Measurements from ENCODE around the gene RAB1A. TPM values are rescaled to one million over a fixed set of nuclear protein-coding genes. Genes with fewer than 3 reads are reported as not detected.
A peak's percentile ranks its signal among the peaks of the same experiment; 100 is the strongest.

Gene RAB1A
- total and polyA plus RNA-seq, 9 of the 15 experiments (the other 6 are each of a cell fraction or from before 2014, with no cell fraction given): 43.8 to 163 (median 67.7) TPM

- ChIA-PET CTCF (ENCODE audit: low intra/inter-chr PET ratio) (no interaction called here), POLR2A (interaction anchor here (0.6 to 1.0 kb wide), 5 partner anchors 14 to 63 kb away, joined by 3 to 4 read pairs (median 3); no protein-coding TSS in a partner anchor)
- H2AFZ ChIP-seq (ENCODE audit: low read depth, low read length): no peak overlapping the region
- FAIRE-seq (no peak), DNase-seq (ENCODE audit: extremely low read depth in 1 of 4, low spot score in 3 of 4) (no peak), ATAC-seq (peak; percentile 28; the same call in 1 of the 3 replicates)
- TF ChIP-seq NFE2 (IDR thresholded peaks at IDR 0.05; ENCODE audit: low read depth): no peak
- TF ChIP-seq LCOR (CRISPR knock-in tag; IDR thresholded peaks at IDR 0.05): no peak
- TF ChIP-seq ATF7 (IDR thresholded peaks at IDR 0.05): no peak
- TF ChIP-seq RB1 (IDR thresholded peaks at IDR 0.05; ENCODE audit: low read depth): no peak
- TF ChIP-seq RNF2 (IDR thresholded peaks at IDR 0.05): no peak
- TF ChIP-seq BCOR (IDR thresholded peaks at IDR 0.05): no peak
- H3K9me1 ChIP-seq (ENCODE audit: control insufficient read depth, insufficient read depth, low read length): no peaks in the 10 kb centered on the region
- WGBS (ENCODE audit: insufficient coverage, low coverage, missing lambda C conversion rate): 72% methylated on average over 3 of the region's 3 CpGs
- H3K4me1 ChIP-seq (replicated peaks in 1 of 2; ENCODE audit: control insufficient read depth in 2 of 2, insufficient read depth in 2 of 2, low read length in 2 of 2): no peaks in the 10 kb centered on the region
- intact Hi-C loops (cut with micrococcal nuclease) (no loop called here), in situ Hi-C loops (cut with MboI) (no loop called here)
- no peak overlapping the region for H3K27ac ChIP-seq (ENCODE audit: extremely low read depth, low read depth, low read length)
- no peak overlapping the region for H3K4me3 ChIP-seq
- H4K20me1 ChIP-seq (replicated peaks; ENCODE audit: control insufficient read depth, insufficient read depth, low read length): no peaks in the 10 kb centered on the region; the same call in 1 of the 2 replicates
- no peak overlapping the region for H3K9ac ChIP-seq (ENCODE audit: insufficient read depth in 1 of 2, low read depth in 2 of 2, low read length in 2 of 2)
- no peaks in the 10 kb centered on the region for H3K27me3 ChIP-seq (ENCODE audit: control insufficient read depth in 2 of 2, insufficient read depth in 2 of 2, low read length in 2 of 2)
- TSS peak; percentile 19 for BruUV-seq (replicated peaks)
- H3K36me3 ChIP-seq (ENCODE audit: control insufficient read depth, insufficient read depth, low read length): peaks cover 74% of the 10 kb centered on the region
- no peak overlapping the region for H3K4me2 ChIP-seq (ENCODE audit: insufficient read depth, low read length)
- H3K9me3 ChIP-seq (replicated peaks; ENCODE audit: control insufficient read depth, insufficient read depth, low read depth, low read length): no peaks in the 10 kb centered on the region
- H3K79me2 ChIP-seq (ENCODE audit: control insufficient read depth, insufficient read depth, low read length): peaks cover 53% of the 10 kb centered on the region
Measured at GRCh38 chr2:65101071-65101470, 28.8 kb downstream of the RAB1A start.

- Histone ChIP-seq H3K4me1 (replicated peaks in 1 of 2; ENCODE audit: control insufficient read depth in 2 of 2, insufficient read depth in 2 of 2, low read length in 2 of 2) (no peaks in the 10 kb centered on the region), H3K36me3 (ENCODE audit: control insufficient read depth, insufficient read depth, low read length) (peaks cover 71% of the 10 kb centered on the region), H3K4me3 (no peak overlapping the region), H2AFZ (ENCODE audit: low read depth, low read length) (no peak overlapping the region), H3K9ac (ENCODE audit: insufficient read depth in 1 of 2, low read depth in 2 of 2, low read length in 2 of 2) (no peak overlapping the region), H3K4me2 (ENCODE audit: insufficient read depth, low read length) (no peak overlapping the region), H4K20me1 (replicated peaks; ENCODE audit: control insufficient read depth, insufficient read depth, low read length) (no peaks in the 10 kb centered on the region; the same call in 1 of the 2 replicates), H3K27ac (ENCODE audit: extremely low read depth, low read depth, low read length) (no peak overlapping the region), H3K27me3 (ENCODE audit: control insufficient read depth in 2 of 2, insufficient read depth in 2 of 2, low read length in 2 of 2) (no peaks in the 10 kb centered on the region), H3K9me1 (ENCODE audit: control insufficient read depth, insufficient read depth, low read length) (no peaks in the 10 kb centered on the region), H3K9me3 (replicated peaks; ENCODE audit: control insufficient read depth, insufficient read depth, low read depth, low read length) (no peaks in the 10 kb centered on the region), H3K79me2 (ENCODE audit: control insufficient read depth, insufficient read depth, low read length) (peaks cover 34% of the 10 kb centered on the region)
- ATAC-seq: no peak
- no TSS peak for BruUV-seq (replicated peaks)
- no peak for TF ChIP-seq SNRNP70 (optimal IDR thresholded peaks at IDR 0.05; ENCODE audit: low read depth, low read length)
- no peak for TF ChIP-seq FOXJ2 (tag; IDR thresholded peaks at IDR 0.05)
- TF ChIP-seq SIX5 (IDR thresholded peaks at IDR 0.05; ENCODE audit: borderline replicate concordance in 1 of 2, insufficient read depth in 1 of 2, low read depth in 1 of 2, low read length in 2 of 2): no peak
- no peak for TF ChIP-seq SLC30A9 (CRISPR knock-in tag; IDR thresholded peaks at IDR 0.05)
- TF ChIP-seq GABPB2 (CRISPR knock-in tag; conservative IDR thresholded peaks at IDR 0.05): no peak
- no peak for FAIRE-seq
- 87% methylated on average over 5 of the region's 5 CpGs for WGBS (ENCODE audit: insufficient coverage, low coverage, missing lambda C conversion rate)
- CTCF ChIA-PET (ENCODE audit: low intra/inter-chr PET ratio): no interaction called here
- POLR2A ChIA-PET: interaction anchor here (1.1 to 1.2 kb wide), 3 partner anchors 9 to 29 kb away, joined by 3 to 4 read pairs (median 4); no protein-coding TSS in a partner anchor
- no peak for DNase-seq (ENCODE audit: extremely low read depth in 1 of 4, low spot score in 3 of 4)
- intact Hi-C loops (cut with micrococcal nuclease) (no loop called here), in situ Hi-C loops (cut with MboI) (no loop called here)
Measured at GRCh38 chr2:65098741-65099140, 31.2 kb downstream of the RAB1A start.

Data from K562 (cell line).